GM21360 (cell line): ENCODE results near the gene GNB3.

Source experiments
- ATAC-seq: cut with Tn5 transposase; IDR thresholded peaks from one replicate; pipeline ENCODE4 v1.9.1; 2021; ENCODE audit warnings: mild to moderate bottlenecking, moderate library complexity; ENCODE audit not compliant: unreplicated experiment

The GNB3 gene

GRCh38 chr12:6840761-6841515, at the start of gene GNB3:
GNB3 (plus strand) TSS chr12:6840925; CDS start chr12:6841288, 363 bp downstream.
- ATAC-seq: no peak

- no peak for ATAC-seq
Measured at GRCh38 chr12:6791931-6792520, 48.7 kb upstream of the GNB3 start.

GRCh38 chr12:6792522-6793201, 48.1 kb upstream of the GNB3 start:
- ATAC-seq: no peak

- no peak for ATAC-seq
Measured at GRCh38 chr12:6795088-6795487, 45.6 kb upstream of the GNB3 start.

- no peak for ATAC-seq
Measured at GRCh38 chr12:6796576-6796975, 44.1 kb upstream of the GNB3 start.

GRCh38 chr12:6799147-6799546, 41.6 kb upstream of the GNB3 start:
- no peak for ATAC-seq

- ATAC-seq: no peak
Measured at GRCh38 chr12:6807170-6807569, 33.6 kb upstream of the GNB3 start.

GRCh38 chr12:6809056-6809455, 31.7 kb upstream of the GNB3 start:
- ATAC-seq: no peak

DNA sequence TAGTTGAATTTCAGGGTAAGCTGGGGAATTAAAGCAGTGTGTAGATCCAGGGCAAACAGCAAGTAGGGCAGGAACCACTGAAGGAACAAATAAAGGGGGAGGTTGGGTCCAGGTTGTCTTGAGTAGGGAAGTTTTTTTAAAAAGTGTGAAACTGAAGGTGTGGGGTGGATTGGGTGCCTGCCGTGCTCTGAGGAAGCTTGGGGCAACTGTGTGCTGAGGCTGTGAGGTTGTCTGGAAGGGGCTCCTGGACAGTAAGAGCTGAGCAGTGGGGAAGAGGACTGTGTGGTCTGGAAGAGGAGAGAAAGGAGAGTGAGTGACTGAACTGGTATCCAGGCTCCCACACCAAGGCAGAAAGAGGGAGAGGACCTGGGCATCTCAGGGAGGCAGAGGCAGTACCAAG, 30.0 kb upstream of the GNB3 start:
- no peak for ATAC-seq

DNA sequence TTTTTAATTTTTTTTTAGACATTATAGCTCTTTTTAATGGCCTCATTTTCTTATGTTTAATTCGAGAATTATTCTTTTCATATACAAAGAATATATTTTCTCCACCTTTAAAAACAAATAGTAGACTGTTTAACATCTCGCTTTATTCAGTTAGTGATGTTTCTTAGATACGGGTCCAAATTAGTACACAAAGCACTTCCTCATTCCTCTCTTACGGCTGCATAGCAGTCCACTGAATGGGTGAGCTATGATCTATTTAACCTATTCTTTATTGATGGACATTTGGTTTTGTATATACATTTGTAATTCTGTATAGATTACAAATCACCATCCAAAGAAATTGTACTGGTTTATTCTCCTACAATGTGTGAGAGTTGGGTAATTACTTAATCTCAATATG, 27.4 kb upstream of the GNB3 start:
- no peak for ATAC-seq

- ATAC-seq: no peak
Measured at GRCh38 chr12:6816598-6816997, 24.1 kb upstream of the GNB3 start.

GRCh38 chr12:6817098-6817497, 23.6 kb upstream of the GNB3 start:
- ATAC-seq: no peak

DNA sequence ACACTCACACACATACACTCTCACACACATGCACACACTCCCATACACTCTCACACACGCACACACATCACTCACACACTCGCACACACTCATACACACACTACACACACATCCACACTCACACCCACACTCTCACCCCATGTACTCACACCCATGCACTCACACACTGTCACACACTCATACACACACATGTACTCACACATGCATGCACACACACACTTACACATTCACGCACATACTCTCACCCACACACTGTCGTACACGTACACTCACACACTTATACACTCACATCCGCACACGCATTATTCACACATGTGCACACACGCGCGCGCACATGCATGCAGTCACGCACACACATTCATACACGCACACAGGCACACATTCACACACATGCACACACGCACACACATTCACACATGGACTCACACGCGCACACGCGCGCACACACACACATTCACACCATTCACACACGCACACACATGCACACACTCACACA, 23.0 kb upstream of the GNB3 start:
- no peak for ATAC-seq

GRCh38 chr12:6818222-6818621, 22.5 kb upstream of the GNB3 start:
- ATAC-seq: no peak

GRCh38 chr12:6818645-6819044, 22.1 kb upstream of the GNB3 start:
- ATAC-seq: no peak

DNA sequence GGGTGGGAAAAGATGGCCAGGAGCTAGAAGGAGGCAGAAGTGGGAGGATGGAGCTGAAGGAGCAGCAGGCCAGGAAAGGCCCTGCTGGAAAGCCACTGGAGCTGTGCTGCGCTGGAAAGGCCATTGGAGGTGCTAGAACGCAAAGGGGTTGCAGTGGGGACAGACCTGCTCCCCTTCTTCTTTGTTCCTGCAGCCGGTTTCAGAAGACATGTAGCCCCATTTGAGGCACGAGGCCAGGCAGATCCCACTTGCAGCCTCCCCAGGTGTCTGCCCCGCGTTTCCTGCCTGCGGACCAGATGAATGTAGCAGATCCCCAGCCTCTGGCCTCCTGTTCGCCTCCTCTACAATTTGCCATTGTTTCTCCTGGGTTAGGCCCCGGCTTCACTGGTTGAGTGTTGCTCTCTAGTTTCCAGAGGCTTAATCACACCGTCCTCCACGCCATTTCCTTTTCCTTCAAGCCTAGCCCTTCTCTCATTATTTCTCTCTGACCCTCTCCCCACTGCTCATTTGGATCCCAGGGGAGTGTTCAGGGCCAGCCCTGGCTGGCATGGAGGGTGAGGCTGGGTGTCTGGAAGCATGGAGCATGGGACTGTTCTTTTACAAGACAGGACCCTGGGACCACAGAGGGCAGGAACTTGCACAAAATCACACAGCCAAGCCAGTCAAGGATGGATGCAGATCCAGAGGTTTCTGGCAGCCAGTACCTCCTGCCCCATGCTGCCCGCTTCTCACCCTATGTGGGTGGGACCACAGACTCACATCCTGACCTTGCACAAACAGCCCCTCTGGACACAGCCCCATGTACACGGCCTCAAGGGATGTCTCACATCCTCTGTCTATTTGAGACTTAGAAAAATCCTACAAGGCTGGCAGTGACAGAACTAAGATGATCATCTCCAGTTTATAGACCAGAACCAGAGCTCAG, 21.4 kb upstream of the GNB3 start:
- ATAC-seq: no peak

- ATAC-seq: no peak
Measured at GRCh38 chr12:6820166-6820565, 20.6 kb upstream of the GNB3 start.

DNA sequence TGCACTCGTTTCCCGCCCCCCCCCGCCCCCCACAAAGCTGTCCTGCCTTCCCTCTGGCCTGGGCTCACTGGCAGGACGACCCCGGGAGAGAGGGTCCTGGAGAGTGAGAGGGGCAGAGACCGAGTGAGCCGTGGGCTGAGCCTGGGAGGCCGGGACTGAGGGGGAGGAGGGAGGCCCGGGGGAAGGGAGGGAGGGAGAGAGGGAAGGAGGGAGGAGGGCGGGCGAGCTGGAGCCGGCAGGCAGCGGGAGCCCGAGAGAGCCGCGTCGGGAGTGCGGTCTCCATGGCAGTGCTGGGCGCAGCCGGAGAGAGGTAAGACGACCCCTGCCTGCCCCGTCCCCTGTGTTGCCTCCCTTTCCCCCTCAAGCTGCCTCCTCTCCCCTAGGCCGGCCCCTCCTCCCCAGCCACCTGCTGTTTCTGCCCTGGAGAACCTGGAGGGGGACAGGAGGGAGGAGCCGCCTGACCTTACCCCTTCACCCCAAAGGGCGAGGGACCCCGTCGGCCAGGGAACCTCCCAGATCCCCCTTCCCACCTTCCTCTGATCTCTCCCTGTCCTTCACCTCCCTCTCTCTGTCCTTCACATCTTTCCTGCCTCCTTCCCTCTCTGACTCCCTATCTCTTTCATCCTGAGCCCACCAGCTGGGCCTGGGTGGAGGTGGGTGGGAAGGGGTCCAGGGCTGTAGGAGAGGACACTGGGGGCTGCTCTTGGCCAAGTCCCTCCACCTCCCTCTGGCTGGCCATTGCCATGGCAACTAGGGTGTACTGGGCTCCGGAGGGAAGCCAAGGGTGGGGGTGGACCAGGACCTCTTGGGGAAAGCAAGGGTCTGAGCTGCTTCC, 18.9 kb upstream of the GNB3 start, which contains the start of gene GPR162:
Gene GPR162 (plus strand): TSS at position 231 of the 835 bp plus-strand sequence. CDS start 2,078 bp downstream, outside the sequence.
- ATAC-seq: no peak

GRCh38 chr12:6822426-6823135, 18.1 kb upstream of the GNB3 start:
- no peak for ATAC-seq
